ENCODE measurements around the gene ZNF414.
"Not testable (repeated sequence)": the region's sequence is repeated elsewhere in the genome, so short reads cannot be mapped to it uniquely, and the experiment has no call there.

ZNF414 gene, protein sequence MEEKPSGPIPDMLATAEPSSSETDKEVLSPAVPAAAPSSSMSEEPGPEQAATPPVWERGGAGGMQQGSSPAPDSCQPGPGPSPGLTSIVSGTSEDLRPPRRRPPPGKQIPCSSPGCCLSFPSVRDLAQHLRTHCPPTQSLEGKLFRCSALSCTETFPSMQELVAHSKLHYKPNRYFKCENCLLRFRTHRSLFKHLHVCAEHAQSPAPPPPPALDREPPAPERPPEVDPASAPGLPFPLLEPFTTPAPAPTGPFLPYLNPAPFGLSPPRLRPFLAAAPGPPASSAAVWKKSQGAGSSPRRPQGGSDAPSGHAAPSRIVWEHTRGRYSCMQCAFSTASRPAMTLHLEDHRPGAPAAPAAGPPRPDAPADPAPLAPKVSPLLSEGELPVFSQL
- total RNA-seq, result 8.7 to 13.8 reads per million in 2 donors

DNA sequence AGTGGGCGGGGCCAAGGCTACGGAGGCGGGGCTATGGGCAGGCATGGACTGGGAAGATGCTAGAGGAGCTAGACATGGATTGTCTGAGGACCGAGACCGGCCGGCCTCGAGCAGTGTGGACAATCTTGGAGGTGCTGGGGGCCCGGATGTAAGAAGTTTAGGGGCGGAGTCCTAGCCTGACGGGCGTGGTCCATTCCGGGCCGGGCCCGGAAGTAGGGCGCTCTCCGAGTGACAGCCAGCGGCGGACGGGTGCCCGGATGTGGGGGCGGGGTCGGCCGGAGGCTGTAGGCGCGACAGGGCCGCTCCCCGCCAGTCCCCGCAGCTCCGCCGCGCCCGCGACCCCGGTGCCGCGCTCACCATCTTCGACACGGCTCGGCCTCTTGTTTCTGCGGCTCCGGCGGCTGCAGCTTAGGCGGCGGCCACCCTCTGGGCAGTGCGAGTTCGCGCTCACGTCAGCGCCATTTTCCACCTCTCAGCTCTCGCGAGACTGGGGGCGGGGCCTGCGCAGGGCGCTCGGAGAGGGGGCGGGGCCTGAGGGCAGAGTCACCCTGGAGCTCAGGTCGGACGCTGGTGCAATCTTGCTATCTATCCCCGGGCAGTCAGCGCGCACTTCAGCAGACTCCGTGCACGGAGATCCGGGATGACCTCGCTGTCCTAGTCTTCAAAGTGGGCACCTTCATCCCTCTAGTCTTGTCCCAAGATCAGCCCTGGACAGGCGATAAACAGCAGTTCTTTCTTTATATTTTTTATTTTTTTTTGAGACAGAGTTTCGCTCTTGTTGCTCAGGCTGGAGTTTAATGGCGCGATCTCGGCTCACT lies at the start of gene ZNF414:
ZNF414 (minus strand) TSS at position 481 of the 818 bp plus-strand sequence; CDS start at position 360, 121 bp downstream.
- DNase-seq, result peak; percentile 98

- no peak for DNase-seq
These were observed 47.3 kb upstream of the ZNF414 start for GRCh38 chr19:8561075-8561764.

GRCh38 chr19:8558325-8558724 lies 44.4 kb upstream of the ZNF414 start:
- DNase-seq, result no peak

DNA sequence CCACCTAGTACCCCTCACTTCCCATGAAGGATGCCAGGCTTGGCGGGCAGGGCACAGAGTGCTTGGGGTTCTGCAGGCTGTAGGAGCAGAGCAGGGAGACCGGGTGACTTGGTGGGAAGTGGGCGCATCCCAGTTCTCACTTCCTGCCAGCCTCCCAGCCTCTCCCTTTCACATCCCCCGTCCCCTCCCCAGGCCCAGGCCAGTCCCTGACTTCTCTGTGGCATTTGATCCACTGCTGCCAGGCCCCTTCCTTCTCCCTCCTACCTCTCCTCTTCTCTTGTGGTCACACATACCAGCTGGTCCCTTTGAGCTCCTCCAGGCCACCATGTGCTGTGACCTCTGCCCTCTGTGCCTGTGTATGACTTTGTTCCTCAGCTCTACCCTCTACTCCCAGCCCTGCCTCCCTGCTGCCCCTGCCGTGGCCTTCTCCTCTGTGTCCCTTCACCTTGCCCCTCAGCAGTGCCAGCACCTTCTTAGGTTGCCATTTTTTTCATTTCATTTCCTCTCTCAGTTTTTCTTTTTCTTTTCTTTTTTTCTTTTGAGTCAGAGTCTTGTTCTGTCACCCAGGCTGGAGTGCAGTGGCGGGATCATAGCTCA lies 43.8 kb upstream of the ZNF414 start:
- DNase-seq, result no peak

- DNase-seq, result not testable (repeated sequence)
These were observed 39.8 kb upstream of the ZNF414 start for GRCh38 chr19:8553729-8554128.

DNA sequence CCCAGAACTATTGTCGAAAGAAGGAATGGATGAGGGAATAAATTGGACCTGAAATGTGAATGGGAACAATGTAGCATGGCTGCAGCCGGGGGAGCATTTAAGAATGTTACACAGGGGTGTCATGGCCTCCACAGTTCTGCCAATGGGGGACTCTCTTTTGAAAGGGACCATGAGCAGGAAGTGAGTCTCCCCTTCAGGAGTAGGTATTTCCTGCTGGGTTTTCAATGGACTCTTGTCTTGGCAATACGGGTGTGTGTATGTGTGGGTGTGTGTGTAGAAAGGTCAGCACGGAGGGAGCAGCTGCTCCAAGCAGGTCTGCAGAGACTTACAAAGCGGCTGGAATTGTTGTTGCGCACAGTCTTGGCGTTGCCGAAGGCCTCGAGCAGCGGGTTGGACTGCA lies 38.8 kb upstream of the ZNF414 start:
- DNase-seq, result no peak

DNA sequence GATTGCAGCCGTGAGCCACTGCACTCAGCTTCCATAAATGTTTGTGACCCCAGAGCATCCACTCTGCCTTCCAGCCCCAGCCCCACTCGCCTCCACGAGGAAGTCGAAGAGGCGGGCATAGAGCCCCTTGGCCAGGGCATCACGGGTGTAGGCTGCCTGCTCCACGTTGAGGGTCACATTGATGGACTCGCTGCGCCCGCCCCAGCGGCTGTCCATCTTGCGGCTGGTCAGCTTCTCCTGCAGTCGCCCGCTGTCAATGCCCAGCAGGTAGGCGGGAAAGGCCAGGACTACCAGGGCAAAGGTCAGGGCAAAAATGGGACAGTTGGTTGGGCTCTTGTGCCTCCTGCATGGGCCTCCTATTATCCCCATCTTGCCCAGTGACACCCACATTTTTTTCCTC lies 36.1 kb upstream of the ZNF414 start:
- DNase-seq, result no peak

DNA sequence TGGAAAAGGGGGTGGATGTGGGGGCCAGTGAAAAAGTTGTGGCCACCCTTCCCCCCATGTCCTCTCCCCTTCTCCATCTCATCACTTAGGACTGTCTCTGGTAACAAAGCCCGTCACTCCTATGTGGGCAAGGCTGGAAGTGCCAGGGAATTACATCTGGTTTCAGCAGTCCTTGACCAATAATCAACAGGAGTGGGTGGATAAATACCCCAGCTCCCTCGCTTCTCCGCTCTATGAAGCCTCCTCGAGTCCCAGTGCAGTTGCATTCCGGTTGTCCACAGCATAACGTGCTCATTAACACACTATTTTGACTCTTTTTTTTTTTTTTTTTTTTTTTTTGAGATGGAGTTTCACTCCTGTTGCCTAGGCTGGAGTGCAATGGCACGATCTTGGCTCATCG lies 31.8 kb upstream of the ZNF414 start:
- no peak for DNase-seq

- no peak for DNase-seq
These were observed 30.2 kb upstream of the ZNF414 start for GRCh38 chr19:8544168-8544567.

GRCh38 chr19:8539621-8540149 lies 25.7 kb upstream of the ZNF414 start:
- DNase-seq, result no peak

- no peak for DNase-seq
These were observed 23.1 kb upstream of the ZNF414 start for GRCh38 chr19:8537099-8537498.

DNA sequence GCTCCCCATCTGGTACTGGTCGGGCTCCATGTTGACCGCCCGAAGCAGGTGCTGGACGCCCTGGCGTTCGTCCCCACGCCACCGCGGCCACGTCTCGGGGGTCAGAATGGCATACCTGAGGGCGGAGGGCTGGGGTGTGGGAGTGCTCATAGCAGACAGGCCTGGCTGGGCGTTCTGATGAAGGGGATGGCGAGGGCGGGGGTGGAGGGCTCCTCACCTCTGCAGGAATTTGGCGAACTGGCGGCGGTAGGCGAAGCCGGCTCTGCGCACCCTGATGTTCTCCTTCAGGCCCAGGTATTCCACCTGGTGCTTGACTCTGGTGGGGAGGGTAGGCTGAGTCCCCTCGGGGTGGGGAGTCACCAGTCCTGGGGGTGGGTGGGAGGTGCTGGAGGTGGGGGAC lies 22.3 kb upstream of the ZNF414 start:
- no peak for DNase-seq

- no peak for DNase-seq
These were observed 18.3 kb upstream of the ZNF414 start for GRCh38 chr19:8532225-8532624.

DNA sequence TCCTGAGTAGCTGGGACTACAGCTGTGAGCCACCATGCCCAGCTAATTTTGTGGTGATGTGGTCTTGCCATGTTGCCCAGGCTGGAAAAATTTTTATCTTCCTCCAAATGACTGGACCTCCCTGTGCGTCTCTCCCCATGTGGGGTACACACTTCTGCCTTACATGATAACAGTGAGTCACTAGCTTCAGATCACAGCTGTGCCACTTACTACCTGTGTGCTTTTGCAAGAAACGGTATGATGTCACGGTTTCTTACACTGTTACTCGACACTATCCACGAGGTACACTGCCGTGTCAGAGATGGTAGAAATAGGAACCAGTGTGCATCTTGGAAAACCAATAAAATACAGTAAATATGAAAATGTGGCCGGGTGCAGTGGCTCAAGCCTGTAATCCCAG lies 17.5 kb upstream of the ZNF414 start:
- DNase-seq, result no peak

- no peak for DNase-seq
These were observed 16.2 kb upstream of the ZNF414 start for GRCh38 chr19:8530061-8530679.

DNA sequence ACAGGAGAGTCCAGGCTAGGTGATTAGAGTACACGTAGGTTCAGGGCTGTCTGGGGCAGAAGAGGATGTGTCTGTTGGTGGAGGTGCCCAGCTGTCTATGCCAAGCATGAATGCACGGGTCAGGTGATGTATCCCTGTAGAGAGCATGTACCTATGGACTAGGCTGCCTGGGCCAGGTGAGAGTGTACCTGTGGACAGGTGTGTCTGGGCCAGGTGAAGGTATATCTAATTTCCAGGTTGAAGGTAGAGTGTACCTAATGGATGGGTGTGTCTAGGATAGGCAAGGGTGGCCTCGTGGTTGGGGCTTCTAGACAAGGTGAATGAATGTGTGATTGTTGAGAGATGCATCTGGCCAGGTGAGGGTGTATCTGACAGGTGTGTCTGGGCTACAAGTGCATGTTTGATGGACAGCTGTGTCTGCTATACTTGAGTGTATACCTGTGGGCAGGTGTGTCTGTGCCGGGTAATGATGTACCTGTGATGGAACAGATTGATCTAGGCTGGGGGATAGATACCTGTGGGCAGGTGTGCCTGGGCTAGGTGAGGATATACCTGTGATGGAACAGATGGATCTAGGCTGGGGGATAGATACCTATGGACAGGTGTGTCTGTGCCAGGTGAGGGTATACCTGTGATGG lies 15.5 kb upstream of the ZNF414 start:
- DNase-seq, result no peak

- no peak for DNase-seq
These were observed 14.5 kb upstream of the ZNF414 start for GRCh38 chr19:8528500-8528899.

DNA sequence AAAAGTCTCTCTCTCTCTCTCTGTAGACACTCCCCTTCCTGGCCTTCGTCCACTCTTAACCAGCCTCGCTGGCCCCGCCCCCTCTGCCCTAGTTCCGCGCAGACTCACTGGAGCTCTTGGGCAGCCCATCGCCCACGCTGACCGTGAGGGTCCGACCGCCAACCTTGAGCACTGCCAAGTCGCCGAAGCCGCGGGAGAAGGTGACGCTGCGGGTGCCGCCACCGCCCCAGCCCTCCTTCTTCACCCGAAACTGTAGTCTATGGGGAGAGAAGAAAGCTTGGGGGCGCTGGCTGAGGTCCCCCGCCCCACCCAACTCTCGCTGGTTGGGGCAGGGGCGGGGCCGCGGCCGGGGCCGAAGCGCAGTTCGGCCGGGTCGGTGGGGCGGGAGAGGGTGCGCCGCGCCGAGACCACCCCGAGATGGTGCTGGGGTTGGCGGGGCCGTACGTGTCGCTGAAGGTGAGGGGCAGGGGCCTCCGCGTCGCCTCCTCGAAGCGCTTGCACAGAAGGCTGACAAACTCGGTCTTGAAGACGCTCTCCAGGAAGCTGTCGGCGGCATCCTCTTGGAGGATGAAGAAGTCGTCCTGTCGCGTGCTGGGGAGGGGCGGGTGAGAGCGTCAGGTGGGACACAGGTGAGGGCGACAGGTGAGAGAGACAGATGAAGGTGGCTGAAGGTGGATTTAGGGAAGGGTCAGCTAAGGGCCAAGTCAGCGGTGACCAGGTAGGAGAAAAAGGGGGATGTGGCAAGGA lies 12.6 kb upstream of the ZNF414 start:
- DNase-seq, result no peak

DNA sequence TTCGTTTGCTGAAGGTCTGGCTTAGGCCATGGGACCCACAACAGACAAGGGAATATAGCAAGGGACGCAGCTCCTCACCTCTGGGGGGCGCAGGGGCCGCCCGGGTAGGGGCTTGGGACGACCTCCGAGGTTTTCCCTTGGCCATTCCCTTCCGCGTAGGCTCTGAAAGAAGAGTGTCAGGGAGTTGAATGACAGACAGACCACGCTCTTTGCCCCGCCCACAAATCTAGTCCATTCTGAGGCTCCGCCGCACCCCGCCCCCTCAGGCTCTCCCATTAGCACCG lies 11.4 kb upstream of the ZNF414 start:
- DNase-seq, result no peak

GRCh38 chr19:8519388-8519787 lies 5.4 kb upstream of the ZNF414 start:
- DNase-seq, result no peak

GRCh38 chr19:8518536-8518935 lies 4.6 kb upstream of the ZNF414 start:
- no peak for DNase-seq

Measured in T-helper 9 cell (primary cell).